ENCODE data around the gene OBSCN.
"Not testable (repeated sequence)": the region's sequence is repeated elsewhere in the genome, so short reads cannot be mapped to it uniquely, and the experiment has no call there.

Gene OBSCN

DNA sequence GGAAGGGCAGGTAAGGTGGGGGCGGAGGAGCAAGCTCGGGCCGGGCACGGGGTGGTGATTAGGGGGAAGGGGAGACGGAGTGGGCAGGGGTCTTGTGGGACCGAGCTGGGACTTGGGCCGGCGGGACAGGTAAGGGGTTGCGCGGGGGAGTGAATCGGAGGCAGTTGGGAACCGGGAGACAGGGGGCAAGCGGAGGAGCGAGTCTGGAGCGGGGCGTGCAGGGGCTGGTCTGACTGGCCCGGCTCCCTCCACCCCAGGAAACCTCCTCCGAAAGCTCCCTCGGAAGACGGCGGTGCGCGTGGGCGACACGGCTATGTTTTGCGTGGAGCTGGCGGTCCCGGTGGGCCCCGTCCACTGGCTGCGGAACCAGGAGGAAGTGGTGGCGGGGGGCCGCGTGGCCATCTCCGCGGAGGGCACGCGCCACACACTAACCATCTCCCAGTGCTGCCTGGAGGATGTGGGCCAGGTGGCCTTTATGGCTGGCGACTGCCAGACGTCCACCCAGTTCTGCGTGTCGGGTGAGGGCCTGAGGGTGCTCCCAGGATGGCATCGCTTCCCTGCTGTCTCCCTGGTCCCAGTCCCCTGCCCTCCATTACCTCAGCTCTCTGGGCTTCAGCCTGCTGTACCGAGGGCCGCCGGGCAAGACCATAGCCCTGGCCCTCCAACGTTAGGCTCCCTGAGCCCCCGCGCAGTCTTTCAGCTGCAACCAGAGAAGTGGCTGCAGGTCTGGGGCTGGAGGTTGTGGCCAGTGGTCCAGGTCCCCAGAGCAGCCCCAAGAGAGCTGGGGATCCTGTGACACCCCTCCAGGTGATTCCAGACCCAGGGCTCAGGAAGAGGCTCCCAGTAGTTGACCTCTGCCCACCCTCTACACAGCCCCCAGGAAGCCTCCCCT, 6.3 kb downstream of the OBSCN start:
- DNase-seq = no peak

GRCh38 chr1:228214921-228215662, 7.2 kb downstream of the OBSCN start:
- DNase-seq = no peak

DNA sequence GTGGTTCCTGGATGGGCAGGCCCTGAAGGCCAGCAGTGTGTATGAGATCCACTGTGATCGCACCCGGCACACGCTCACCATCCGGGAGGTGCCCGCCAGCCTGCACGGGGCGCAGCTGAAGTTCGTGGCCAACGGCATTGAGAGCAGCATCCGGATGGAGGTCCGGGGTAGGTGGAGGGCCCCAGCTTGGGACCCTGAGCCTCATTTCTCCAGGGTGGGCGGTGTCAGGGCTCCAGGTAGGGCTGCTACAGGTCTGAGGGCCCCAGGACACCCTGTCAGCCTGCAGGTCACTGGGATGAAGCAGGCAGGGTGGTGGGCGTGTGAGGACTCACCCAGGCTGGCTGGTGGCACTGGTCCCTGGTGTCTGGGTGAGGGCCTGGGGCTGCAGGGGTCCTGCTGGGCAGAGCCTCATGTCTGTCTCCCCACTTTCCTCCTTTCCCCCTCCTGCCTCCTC, 7.8 kb downstream of the OBSCN start:
- no peak for DNase-seq

- no peak for DNase-seq
Measured at GRCh38 chr1:228216371-228217320, 8.8 kb downstream of the OBSCN start.

GRCh38 chr1:228217551-228218344, 9.9 kb downstream of the OBSCN start:
- no peak for DNase-seq

- no peak for DNase-seq
Measured at GRCh38 chr1:228218513-228219244, 10.8 kb downstream of the OBSCN start.

GRCh38 chr1:228219245-228219961, 11.6 kb downstream of the OBSCN start:
- no peak for DNase-seq

- DNase-seq = no peak
Measured at GRCh38 chr1:228219962-228220780, 12.3 kb downstream of the OBSCN start.

GRCh38 chr1:228221097-228221496, 13.3 kb downstream of the OBSCN start:
- DNase-seq = not testable (repeated sequence)

DNA sequence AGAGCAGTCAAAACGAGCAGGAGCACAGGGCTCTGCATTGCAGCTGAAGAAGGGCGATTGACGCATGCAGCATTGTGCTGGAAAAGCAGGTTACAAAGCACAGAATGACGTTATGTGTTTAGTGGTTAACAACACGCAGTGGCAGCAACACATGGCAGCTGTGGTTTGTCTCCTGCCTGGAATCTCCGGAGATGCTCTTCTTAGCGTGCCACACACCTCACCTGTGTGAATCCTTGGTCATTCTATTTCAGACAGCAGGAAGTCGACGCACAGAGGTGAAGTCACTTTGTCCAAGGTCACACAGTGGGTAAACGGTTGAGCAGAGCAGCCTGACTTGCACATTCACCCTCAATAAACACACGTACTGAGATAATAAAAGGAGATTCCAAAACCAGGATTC, 14.7 kb downstream of the OBSCN start:
- DNase-seq = no peak

DNA sequence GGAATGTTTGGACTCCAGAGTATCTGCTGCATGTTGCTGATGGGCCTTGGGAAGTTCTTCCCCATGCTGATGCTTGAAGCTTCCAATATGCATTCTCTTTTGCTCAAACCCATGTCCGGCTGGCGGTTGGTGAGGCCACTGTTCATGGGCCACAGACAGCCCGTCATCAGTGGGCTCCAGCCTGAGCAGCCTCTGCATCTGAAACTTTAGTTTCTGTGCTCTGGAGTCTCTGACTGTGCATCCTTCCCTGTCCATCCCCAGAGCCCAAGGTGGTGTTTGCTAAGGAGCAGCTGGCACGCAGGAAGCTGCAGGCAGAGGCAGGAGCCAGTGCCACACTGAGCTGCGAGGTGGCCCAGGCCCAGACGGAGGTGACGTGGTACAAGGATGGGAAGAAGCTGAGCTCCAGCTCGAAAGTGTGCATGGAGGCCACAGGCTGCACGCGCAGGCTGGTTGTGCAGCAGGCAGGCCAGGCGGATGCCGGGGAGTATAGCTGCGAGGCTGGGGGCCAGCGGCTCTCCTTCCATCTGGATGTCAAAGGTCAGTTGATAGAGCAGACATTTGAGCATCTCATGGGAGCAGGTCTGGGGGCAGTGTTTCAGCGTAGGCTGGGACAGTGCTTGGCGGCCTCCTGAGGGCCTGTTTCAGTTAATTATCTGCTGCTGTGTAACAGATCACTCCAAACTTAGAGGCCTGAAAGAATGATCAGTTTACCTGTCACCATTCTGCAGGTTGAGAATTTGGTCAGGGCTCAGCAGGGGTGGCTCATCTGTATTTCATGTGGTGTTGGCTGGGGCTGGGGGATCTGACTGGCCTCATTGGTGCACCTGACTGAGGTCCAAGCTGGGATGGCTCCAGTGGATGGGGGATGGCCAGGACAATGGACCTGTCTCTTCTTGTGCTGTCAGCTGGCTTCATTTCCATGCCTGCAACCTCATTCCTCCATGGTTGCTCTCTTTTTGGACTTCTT, 16.6 kb downstream of the OBSCN start:
- DNase-seq = no peak

- no peak for DNase-seq
Measured at GRCh38 chr1:228225165-228225710, 17.4 kb downstream of the OBSCN start.

DNA sequence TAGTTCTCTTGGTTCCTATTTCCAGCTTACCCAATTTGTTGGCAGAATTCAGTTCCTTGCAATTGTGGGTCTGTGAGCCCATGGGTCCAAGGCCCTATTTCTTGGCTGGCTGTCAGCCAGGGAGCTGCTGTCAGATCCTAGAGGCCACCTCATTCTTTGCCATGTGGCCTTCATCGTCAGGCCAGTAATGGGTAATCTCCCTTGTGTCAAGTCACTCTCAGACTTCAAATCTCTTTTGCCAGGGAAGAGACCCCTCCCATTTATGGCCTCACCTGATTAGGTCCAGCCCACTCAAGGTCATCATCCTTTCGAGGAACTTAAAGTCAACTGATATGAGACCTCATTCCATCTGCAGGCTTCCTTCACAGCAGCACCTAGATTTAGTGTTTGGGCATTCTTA, 17.9 kb downstream of the OBSCN start:
- no peak for DNase-seq

- DNase-seq = no peak
Measured at GRCh38 chr1:228226141-228226874, 18.5 kb downstream of the OBSCN start.

GRCh38 chr1:228226956-228227791, 19.3 kb downstream of the OBSCN start:
- DNase-seq = no peak

DNA sequence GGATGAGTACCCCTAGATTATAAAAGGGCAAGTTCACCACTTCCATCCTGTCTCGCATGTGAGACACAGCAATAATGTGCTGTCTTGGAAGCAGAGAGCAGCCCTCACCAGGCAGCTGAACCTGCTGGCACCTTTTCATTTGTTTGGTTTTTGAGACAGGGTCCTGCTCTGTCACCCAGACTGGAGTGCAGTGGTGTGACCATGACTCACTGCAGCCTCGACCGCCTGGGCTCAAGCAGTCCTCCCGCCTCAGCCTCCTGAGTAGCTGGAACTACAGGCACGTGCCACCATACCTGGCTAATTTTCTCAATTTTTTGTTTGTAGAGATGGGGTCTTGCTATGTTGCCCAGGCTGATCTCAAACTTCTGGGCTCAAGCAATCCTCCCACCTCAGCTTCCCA, 20.3 kb downstream of the OBSCN start:
- DNase-seq = not testable (repeated sequence)
